Measurements from ENCODE around the gene ECHDC3.

DNA sequence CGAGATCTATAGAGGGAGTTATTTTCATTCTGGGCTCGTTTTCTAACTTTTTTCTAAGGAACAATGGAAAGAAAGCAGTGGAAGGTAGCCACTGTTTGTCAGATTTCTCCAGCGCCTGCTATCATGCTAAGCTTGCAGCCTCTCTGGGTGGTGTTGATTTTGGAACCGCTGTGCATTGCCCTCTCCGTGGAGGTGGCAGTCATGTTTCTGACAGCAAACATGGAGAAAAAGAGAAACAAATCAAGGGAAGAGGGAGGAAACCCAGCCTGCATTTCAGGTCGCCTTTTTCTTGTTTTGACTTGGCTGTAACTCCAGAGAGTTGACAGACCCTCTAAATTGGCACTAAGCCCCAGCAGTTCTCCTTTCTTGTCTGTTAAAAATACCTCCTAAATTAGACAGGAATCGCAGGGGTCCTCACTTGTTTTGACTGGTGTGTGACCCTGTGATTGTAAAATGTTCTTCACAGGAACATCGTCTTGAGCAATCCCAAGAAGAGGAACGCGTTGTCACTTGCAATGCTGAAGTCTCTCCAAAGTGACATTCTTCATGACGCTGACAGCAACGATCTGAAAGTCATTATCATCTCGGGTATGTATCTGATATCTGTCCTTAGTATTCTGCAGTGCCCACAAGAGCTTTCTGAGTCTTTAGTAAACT lies 4.8 kb downstream of the ECHDC3 start:
- TF ChIP-seq CTCF (IDR thresholded peaks at IDR 0.05; ENCODE audit: low read length) = no peak
- no peak for TF ChIP-seq EZH2 (IDR thresholded peaks at IDR 0.05; ENCODE audit: borderline replicate concordance, low read length)

All from OCI-LY1 (cell line).